GM19463 (cell line): ENCODE results near the gene REEP1.
"Not testable (repeated sequence)": the region's sequence is repeated elsewhere in the genome, so short reads cannot be mapped to it uniquely, and the experiment has no call there.

Experiments
- ATAC-seq: cut with Tn5 transposase; IDR thresholded peaks from one replicate; pipeline ENCODE4 v1.9.1; 2021; ENCODE audit warnings: mild to moderate bottlenecking, moderate library complexity; ENCODE audit not compliant: unreplicated experiment

REEP1 gene

DNA sequence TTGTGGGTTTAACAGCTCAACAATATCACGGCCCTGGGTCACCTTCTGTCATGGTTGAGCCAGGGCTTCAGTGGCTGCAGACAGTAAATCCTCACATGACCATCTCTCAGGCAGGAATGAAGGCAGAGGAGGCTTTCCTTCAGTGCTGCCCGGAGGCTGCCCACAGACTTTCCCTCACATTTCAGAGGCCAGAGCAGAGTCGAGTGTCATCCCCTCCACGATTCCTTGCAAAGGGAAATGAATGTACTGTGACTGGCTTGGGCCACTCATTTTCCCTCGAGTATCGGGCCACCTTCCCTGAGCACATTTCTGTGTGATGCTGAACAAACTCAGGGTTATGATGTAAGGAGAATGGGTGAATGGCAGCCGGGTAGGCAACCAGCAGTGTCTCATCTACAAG lies 10.0 kb upstream of the REEP1 start:
- ATAC-seq = no peak

DNA sequence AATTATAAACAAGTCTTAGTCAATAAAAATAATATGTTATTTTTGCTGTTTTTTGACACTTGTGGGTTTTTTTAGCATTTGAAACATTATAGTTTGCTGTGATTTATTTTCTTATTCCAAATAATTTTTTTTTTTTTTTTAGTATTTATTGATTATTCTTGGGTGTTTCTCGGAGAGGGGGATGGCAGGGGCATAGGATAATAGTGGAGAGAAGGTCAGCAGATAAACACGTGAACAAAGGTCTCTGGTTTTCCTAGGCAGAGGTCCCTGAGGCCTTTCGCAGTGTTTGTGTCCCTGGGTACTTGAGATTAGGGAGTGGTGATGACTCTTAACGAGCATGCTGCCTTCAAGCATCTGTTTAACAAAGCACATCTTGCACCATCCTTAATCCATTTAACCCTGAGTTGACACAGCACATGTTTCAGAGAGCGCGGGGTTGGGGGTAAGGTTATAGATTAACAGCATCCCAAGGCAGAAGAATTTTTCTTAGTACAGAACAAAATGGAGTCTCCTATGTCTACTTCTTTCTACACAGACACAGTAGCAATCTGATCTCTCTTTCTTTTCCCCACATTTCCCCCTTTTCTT lies 8.5 kb upstream of the REEP1 start:
- not testable (repeated sequence) for ATAC-seq

DNA sequence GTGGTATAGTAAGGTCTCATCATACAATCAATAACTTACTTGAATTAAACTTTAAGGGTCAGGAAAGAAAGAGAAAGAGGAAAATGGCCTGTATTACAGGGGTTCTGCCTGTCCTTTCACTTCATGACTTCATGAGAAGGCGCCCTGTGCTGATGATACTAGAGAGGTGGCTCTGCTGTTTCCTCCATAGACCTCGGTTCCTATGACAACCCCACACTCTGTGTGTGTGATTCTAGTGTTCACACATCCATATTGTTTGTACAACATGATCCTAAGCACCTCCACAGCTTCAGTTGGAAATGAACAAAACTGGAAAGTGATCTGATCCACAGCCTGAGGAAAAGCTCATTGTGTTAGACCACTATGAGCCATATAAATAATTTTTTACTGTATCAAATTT lies 7.0 kb upstream of the REEP1 start:
- ATAC-seq = no peak

DNA sequence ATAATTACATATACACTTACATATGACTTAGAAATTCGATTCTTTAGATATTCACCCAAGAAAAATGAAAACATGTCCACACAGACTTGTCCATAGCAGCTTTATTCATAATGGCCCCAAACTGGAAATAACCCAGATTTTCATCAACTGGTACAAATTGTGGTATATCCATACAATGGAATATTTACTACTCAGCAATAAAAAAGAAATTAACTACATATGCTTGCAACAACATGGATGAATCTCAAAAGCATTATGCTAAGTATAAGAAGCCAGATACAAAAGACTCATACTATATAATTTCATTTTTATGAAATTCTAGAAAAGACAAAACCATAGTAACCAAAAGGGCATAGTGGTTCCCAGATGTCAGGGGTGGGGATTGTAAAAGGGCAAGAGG lies 5.1 kb upstream of the REEP1 start:
- ATAC-seq = no peak

DNA sequence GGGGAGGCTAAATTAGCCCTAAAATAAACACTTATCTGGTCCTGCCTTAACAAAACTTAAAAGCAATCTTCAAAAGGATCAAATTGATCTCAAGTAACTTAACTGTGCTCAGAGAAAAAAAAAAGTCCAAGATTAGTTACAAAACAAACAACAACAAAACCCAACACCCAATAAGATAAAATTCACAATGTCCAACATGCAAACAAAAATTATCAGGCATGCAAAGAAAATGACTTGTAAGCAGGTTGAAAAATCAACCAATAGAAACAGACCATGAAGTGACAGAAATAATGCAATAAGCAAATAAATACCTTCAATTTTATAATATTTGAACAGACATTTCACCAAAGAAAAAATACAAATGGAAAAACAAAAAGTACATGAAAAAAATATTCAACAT lies 4.0 kb upstream of the REEP1 start:
- ATAC-seq = no peak

DNA sequence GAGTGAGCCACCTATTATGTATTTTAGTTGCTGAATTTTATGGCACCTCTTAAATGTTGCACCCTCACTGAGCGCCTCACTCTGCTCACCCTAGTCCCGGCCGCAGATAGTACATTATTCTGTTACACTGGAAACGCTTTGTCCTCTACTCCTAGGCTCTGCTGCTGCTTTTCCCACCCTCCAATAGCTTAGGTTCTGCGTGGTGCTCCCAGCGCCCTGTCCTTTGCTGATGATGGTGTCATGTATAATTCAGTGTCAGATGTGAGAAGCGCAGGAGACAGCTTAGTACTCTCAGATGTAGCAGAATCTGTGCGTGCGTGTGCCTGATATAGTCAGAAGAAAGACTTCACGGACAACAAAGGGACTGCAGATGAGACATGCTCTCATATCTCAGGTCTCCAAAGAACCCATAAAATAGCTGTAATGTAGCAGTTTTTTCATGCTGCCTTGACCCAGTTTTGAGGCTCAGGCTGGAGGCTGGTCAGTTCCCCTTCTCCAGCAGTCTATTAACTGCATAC lies 1.4 kb upstream of the REEP1 start:
- ATAC-seq = no peak

DNA sequence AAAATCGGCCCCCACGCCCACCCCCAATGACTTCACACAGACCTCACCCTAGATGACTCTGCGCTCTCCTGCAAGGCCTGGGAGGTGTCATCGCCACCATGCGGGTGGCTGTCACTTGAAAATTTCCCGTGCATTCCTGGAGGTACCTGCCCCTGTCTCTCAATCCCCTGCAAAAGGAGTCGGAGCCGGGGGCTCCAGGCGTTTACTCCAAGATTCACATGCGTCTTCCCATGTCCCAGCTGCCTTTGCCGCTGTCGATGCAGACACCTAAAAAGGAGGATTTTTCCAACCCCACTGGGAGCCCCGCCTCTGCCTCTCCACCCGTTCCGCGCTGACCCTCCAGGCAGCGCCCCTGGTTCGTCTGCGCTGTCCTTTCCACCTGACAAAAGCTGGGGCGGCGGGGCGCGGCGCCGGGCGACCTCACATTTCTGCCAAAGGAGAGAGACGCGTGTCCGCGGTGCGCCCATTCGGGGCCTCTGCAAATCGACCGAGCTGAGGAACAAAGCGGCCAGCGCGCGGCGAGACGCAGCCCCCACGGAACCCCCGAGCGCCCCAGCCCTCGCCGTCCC lies 667 bp downstream of the REEP1 start:
- no peak for ATAC-seq

DNA sequence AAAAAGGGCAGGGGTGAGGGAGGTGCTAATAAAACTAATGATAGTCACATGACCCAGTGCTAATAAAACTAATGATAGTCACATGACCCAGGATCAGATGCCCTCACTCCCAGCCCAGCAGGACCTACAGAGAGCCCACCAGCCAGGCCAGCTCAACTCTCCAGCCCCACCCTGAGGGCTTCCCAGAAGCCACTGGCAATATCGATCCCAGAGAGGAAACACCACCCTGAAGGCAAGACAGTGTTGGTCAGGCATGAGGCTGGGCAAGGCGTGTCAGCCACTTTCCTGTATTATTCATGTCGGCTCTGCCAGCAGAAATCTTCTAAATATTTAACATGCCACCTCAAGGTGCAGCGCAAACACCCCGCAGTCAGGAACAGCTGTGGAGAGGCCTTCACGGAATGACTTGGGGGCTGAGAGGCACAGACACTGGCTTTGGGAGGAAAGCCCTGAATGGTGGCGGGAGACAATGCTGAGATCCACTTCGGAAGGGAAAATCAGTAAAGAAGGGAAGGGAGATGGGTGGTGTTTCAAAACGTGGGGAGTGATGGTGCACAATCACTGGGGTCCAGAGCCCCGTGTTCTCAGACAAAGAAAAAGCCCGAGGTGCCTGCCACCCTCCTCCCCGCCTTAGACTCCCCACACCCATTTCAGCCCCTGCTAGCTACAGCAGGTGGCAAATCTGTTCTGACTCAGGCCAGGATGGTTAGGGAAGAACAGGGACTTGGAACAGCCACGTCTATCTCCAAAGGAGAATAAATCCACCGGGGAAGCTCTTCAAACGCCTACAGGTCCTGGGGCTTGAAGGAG lies 1.4 kb downstream of the REEP1 start:
- no peak for ATAC-seq

DNA sequence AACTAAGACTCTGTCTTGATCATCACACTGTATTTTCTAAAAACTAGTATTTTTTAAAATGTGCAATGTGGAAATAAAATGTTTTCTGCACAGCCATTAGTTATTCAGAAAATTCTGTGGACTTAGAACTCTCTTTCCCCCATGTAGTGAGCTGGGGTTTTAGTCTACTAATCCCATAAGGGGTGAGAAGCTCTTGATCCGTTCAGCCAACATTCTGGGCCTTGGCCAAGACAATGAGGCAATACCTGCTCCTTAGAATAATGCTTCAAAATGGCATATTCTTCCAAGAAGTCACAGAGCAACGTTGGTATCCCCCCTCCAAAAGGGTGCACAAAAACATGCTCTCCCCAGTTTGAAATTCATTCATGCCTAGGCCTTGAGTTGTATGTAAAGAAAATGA lies 4.0 kb downstream of the REEP1 start:
- ATAC-seq = no peak

DNA sequence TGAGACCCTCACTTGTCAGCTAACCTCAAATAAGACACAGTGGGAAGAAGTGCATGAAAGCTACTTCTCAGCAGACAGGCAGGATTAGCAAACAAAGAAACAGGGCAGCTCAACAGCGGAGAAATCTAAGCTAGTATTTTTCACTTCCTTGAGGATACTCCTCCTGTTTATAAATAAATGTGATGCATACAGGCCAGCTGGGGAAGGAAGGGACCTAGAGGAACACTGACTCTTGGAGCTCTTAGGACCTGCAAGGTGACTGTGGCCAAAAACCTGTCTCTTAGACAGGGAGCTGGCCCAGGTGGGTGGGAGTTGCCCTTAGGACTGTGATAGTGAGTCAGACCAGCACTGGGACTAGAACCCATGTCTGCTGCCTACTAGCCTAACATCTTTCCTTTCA lies 4.8 kb downstream of the REEP1 start:
- no peak for ATAC-seq

DNA sequence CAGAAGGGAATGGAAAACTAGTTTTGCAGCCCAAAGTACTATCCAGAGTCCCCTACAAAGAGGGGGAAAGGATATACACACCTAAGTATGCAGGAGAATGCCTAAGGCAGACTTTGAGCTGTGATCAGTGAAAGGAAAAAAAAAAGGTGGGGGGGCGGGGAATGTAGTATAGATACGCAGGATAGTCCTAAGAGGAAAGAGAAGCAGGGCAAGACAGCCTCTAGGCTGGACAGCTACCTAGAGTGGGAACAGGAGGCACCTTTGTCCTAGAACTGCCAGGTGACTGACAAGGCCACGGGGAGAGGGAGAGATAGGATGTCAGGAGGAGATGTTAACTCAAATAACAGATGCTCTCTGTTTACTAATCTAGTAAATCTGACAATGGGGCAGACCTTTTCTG lies 6.0 kb downstream of the REEP1 start:
- no peak for ATAC-seq

DNA sequence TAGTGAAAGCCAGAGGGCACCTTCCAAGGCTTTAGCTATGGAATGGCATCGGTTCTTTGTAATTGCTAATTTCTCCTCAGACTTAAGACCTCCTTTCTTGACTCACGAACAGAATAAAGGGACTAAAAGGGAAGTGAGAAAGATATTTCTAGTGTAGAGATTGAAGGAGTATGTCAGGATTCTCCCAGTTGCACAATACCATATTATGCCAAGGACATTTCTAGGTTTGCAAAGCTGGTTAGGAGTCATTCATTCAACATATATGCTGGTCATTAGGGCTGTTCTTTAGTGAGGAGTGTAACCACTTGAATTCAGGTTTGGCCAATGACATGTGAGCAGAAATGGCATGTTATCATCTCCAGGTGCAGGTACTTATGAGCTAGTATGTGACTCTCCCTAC lies 7.4 kb downstream of the REEP1 start:
- ATAC-seq = no peak

DNA sequence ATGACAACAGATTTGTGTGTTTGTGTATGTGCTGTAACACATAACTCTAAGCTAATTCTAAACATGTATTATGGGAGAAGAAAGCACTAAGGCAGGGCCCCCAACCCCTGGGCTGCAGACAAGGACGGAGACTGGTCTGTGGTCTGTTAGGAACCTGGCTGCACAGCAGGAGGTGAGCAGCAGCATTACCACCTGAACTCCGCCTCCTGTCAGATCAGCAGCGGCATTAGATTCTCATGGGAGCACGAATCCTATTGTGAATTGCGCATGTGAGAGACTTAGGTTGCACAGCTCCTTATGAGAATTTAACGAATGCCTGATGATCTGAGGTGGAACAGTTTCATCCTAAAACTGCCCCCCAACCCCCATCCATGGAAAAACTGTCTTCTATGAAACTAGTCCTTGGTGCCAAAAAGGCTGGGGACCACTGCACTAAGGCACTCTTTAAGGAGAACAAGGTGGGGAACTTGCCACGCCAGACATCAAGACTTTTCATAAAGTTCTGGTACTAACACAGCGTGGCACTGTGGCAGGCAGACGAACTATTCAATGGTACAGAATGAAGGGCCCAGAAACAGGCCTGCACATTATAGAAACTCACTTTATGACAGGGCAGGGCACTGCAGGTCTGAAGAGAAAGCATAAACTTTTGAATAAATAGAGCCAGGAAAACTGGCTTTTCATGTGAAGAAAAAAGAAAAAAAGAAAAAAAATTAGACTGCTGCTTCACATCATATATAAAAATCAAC lies 14.0 kb downstream of the REEP1 start:
- no peak for ATAC-seq

DNA sequence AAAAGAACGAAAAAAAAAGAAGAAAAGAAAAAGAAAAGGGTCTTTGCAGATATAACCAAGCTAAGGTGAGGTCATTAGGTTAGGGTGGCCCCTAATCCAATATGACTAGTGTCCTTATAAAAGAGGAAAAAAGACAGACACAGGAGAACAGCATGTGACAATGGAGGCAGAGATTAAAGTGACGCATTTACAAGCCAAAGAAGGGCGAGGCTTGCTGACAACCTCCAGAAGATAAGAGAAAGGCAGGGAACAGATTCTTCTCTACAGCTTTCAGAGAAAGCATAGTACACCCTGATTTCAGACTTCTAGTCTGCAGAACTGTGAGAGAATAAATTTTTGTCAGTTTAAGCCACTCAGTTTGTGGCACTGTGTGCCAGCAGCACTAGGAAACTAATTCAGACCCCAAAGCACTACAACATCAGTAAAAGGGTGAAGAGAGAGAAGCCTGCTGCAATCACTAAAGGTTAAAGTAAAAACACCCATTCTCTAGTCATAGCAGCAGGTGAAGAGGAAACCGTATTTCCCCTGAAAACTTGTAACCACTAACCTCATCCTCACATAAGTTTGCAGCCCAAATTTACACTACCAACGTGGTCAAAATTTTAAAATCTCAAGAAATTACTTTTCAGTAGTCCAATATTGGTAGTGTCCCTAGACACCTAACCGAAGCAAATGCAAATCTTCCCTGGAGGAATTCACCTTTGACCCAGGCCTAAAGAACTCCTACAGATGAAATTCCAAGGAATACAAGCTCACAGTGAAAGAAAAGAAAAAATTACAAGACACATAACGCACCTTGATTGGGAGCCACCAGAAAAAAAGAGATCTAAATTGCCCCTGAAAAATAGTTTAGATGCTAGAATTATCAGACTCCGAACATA lies 17.5 kb downstream of the REEP1 start:
- no peak for ATAC-seq

DNA sequence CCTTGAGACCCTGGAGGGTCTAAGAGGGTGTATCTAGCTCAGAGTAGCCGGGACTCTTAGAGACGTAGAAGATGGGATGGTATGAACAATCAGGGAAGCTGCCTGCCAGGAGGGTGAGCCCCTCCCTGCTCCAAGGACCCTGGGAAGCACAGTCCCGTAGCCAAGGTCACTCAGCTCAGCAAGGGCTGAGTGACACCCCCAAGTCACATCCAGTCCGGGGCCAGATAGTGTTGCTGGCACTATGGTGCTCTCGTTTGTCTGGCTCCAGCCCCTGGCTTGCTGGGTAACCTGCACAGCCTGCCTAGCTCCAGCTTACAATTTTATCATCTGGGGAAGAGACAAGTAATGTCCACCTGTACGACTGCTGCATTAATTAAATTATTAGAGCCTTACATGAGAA lies 22.3 kb downstream of the REEP1 start:
- ATAC-seq = no peak

DNA sequence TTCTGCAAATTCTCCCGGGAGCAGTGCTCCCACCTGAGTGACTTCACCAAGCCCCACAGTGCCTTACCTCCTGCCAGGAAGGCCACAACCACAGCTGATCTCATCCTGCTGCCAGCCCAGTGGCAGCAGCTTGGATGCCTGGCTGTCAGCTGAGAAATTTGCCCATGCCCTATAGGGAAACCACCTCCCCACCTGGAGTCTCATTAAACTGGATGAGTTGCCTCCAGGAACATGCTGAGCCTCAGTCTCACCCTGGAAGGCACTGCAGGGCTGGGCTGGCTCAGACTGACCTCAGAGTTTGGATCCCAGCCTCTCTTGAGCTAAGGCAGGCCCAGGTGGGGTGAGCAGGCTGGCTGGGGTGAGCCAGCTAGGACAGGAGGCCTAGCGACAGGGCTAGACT lies 23.3 kb downstream of the REEP1 start:
- no peak for ATAC-seq

DNA sequence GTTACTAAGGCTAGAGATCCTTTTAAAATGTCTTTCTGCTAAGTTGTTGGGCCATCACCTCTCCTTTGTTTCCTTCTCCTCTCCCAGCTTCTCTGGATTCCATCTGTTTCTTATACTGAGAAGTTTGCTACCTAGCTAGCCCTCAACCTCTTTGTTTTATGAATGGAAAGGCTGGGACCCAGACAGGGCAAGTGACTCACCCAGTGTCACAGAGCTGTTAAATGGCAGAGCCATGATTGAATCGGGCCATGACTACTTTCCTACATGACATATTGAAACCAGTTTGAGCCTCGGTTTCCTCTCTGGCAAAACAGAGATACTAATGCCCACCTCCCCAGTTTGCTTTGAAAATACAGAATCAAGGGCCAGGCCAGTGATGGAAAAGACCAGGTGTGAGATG lies 24.1 kb downstream of the REEP1 start:
- ATAC-seq = no peak

DNA sequence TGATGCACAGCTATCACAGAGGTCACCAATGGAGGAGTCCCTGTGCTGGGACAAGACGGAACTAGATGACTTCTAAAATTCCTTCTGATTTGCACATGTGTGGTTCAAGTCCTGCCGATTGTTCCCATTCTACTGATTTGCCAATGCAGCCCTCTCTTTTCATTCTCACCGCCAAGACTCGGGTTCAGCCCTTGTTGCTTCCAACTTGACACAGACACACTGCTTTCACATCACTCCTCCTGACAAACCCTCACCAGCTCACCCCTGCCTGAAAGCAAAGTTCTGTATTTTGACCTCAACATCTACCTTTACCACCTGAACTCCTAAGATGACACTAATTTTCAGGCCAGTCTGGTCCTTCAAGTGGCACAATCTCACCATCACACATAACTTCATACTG lies 25.5 kb downstream of the REEP1 start:
- ATAC-seq = no peak

DNA sequence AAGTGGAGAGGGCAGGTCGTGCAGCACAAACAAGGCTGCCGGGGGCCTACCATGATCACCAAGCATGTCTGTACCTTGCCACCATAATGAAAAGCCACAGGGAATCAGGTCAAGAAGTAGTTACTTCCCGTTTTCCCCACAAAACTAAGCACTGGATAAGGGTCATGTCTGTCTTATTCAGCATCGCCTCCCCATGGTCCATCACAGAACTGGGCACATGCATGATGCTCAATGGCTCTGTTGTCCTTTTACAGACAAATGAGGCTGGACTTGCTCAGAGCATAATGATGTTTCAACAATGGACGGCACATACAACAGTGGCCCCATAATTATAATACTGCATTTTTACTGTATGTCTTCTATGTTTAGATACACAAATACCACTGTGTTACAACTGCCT lies 27.5 kb downstream of the REEP1 start:
- no peak for ATAC-seq

DNA sequence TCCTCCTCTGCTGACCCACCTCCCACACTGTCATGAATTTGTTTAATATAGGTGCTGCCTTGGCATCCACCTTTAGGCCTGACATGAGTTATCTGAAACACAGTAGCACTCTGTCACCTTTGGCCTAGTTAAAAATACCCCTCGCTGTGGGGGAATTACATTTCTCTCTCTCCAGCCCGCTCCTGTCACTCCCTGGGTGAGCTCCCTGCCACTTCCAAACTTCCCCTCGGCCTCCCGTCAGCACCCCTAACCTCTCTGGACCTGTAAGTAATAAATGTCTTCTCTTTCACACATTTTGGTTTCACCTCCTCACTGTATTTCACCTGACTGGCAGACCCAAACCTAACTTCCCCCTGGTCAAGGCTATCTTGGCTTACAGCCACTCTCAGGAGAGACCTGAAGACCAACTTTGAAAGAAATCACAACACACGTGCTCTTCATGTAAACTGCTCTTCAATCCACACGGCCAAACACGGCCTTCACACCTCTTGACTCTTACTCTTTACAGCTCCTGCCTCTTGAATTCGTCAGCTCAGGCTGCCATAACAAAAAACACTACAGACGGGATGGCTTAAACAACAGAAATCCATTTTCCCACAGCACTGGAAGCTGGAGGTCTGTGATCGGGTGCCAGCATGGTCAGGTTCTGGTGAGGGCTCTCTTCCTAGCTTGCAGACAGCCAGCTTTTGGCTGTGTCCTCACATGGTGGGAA lies 28.3 kb downstream of the REEP1 start:
- no peak for ATAC-seq
